Left ventricle myocardium inferior (tissue), 1 donor: Measurements from ENCODE around the gene CPNE6. TPM values are rescaled to one million over a fixed set of nuclear protein-coding genes. Genes with fewer than 3 reads are reported as not detected.

Source experiments
- DNase-seq: peaks from one replicate; pipeline ENCODE4 v3.0.0-alpha.2; 2020
- H3K27ac ChIP-seq: fragments of 200-600 bp; replicated peaks from 2 replicates; pipeline ENCODE4 v1.8.0; 2021
- H3K27me3 ChIP-seq: fragments of 200-600 bp; 2 replicates; pipeline ENCODE4 v1.8.0; 2021; ENCODE audit warnings: low read depth
- H3K36me3 ChIP-seq: fragments of 200-600 bp; 2 replicates; pipeline ENCODE4 v1.8.0; 2021
- H3K4me1 ChIP-seq: fragments of 200-600 bp; 2 replicates; pipeline ENCODE4 v1.8.0; 2021
- H3K4me3 ChIP-seq: fragments of 200-600 bp; 2 replicates; pipeline ENCODE4 v1.8.0; 2021; ENCODE audit warnings: mild to moderate bottlenecking, moderate library complexity
- H3K9me3 ChIP-seq: fragments of 200-600 bp; replicated peaks from 2 replicates; pipeline ENCODE4 v1.8.0; 2021
- intact Hi-C: fragments of 100-400 bp; cut with micrococcal nuclease; formaldehyde crosslinking; loops from one replicate; pipeline ENCODE4 v1.11.0; 2022
- total RNA-seq: library from RNA; stranded (reverse); fragmentation: NEBNext Ultra II Directional; extraction: Animal tissue kit (Norgen Biotek cat#: 25700); gene quantifications from one replicate; pipeline ENCODE4 v1.2.1, GENCODE V29; 2021
- TF ChIP-seq, protein P1 (sequence below): fragments of 200-600 bp; IDR thresholded peaks from 2 replicates; pipeline ENCODE4 v1.8.0; 2021; ENCODE audit warnings: antibody characterized with exemption, mild to moderate bottlenecking, borderline replicate concordance
- donor health status: DM: no; HTN: yes; CAD: no; lungs with severe emphysema.

The CPNE6 gene
- total RNA-seq, 1 donor from 2014 or later, result not detected

GRCh38 chr14:24074625-24075484 is 3.5 kb downstream of the CPNE6 start:
- Histone ChIP-seq H3K4me3 (no peak overlapping the region), H3K36me3 (no peaks in the 10 kb centered on the region), H3K4me1 (no peaks in the 10 kb centered on the region), H3K27ac (no peak overlapping the region), H3K9me3 (no peaks in the 10 kb centered on the region), H3K27me3 (peaks cover 55% of the 10 kb centered on the region)
- TF ChIP-seq, protein P1, sequence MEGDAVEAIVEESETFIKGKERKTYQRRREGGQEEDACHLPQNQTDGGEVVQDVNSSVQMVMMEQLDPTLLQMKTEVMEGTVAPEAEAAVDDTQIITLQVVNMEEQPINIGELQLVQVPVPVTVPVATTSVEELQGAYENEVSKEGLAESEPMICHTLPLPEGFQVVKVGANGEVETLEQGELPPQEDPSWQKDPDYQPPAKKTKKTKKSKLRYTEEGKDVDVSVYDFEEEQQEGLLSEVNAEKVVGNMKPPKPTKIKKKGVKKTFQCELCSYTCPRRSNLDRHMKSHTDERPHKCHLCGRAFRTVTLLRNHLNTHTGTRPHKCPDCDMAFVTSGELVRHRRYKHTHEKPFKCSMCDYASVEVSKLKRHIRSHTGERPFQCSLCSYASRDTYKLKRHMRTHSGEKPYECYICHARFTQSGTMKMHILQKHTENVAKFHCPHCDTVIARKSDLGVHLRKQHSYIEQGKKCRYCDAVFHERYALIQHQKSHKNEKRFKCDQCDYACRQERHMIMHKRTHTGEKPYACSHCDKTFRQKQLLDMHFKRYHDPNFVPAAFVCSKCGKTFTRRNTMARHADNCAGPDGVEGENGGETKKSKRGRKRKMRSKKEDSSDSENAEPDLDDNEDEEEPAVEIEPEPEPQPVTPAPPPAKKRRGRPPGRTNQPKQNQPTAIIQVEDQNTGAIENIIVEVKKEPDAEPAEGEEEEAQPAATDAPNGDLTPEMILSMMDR, result no peak
- DNase-seq, result no peak
- intact Hi-C loops, result no loop called here

GRCh38 chr14:24075485-24076301 is 4.3 kb downstream of the CPNE6 start:
- Histone ChIP-seq H3K9me3 (no peaks in the 10 kb centered on the region), H3K4me1 (peaks cover 4% of the 10 kb centered on the region), H3K4me3 (no peak overlapping the region), H3K27me3 (peaks cover 54% of the 10 kb centered on the region), H3K36me3 (no peaks in the 10 kb centered on the region), H3K27ac (no peak overlapping the region)
- no peak for DNase-seq
- TF ChIP-seq, protein P1, result no peak
- intact Hi-C loops, result no loop called here

DNA sequence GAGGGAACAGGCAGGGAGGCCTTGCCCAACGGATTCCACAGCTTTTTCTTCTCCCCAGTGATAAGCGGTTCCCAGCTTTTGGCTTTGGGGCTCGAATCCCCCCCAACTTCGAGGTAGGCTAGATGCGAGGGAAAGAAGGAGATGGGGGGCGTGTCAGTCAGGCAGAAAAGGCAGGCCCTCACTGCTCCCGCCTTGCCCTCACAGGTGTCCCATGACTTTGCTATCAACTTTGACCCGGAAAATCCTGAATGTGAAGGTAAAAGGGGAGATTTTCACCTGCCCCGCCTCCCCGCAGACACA is 4.9 kb downstream of the CPNE6 start:
- no peak overlapping the region for H3K4me3 ChIP-seq
- H3K27ac ChIP-seq, result no peak overlapping the region
- H3K4me1 ChIP-seq, result peaks cover 9% of the 10 kb centered on the region
- no peaks in the 10 kb centered on the region for H3K36me3 ChIP-seq
- no peak for DNase-seq
- no peaks in the 10 kb centered on the region for H3K9me3 ChIP-seq
- intact Hi-C loops, result no loop called here
- TF ChIP-seq, protein P1, result no peak
- peaks cover 54% of the 10 kb centered on the region for H3K27me3 ChIP-seq

DNA sequence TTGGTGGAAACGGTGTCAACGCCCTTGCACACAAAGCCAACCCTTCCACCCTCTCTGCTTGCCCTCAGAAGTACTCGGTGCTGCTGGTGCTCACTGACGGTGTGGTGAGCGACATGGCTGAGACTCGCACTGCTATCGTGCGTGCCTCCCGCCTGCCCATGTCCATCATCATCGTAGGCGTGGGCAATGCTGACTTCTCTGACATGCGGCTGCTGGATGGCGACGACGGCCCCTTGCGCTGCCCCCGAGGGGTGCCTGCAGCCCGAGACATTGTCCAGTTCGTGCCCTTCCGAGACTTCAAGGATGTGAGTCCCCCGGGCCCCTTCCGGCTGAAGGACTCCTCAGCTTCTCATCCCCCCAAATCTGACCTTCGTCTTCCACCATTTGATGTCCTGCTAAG is 5.7 kb downstream of the CPNE6 start:
- Histone ChIP-seq H3K4me3 (no peak overlapping the region), H3K4me1 (peaks cover 15% of the 10 kb centered on the region), H3K36me3 (no peaks in the 10 kb centered on the region), H3K9me3 (no peaks in the 10 kb centered on the region), H3K27me3 (peaks cover 54% of the 10 kb centered on the region), H3K27ac (no peak overlapping the region)
- no peak for DNase-seq
- TF ChIP-seq, protein P1, result no peak
- intact Hi-C loops, result no loop called here

- peaks cover 49% of the 10 kb centered on the region for H3K27me3 ChIP-seq
- TF ChIP-seq, protein P1, result no peak
- H3K9me3 ChIP-seq, result no peaks in the 10 kb centered on the region
- H3K36me3 ChIP-seq, result no peaks in the 10 kb centered on the region
- intact Hi-C loops, result no loop called here
- DNase-seq, result no peak
- no peak overlapping the region for H3K4me3 ChIP-seq
- H3K4me1 ChIP-seq, result peaks cover 15% of the 10 kb centered on the region
- no peak overlapping the region for H3K27ac ChIP-seq
Measured at GRCh38 chr14:24078146-24078545, 6.8 kb downstream of the CPNE6 start.
